ENCODE measurements around the gene SEMA6A. TPM values are rescaled to one million over a fixed set of nuclear protein-coding genes. Genes with fewer than 3 reads are reported as not detected.

The SEMA6A gene
- total RNA-seq, 1 donor, result under 0.01 TPM

DNA sequence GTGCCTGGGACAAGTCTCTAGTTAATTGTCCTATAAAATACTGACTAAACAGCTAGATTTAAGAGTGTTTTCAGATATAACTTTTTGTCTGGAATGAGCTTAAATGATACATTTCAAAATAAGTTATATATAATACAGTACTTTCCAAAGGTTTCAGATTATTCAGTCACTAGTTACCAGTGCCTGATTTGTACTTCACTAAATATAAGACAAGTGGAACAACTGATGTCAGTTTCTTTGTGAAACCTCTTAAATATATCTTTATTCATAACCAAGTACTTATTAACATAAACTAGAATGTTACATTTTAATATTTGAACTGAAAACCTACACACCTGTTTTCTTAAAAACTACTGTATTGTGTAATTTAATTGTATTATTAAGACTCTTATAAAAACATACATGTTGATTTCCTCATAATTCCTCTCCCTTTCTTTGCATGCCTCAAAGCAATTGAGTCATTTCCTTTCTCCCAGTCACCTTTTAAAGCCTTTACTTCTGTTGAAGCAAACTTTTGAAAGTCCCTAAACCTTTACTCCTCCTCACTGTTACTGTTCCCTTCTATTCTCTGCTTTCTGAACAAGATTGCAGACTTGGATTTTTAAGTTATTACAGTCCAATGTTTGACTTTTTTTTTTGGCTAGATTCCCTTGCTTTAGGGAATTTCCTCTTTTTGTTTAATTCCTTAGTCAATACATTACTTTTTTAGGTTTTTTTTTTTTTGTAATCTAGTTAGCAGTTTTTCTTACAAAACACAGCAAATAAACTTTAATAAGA lies 8.7 kb upstream of the SEMA6A start:
- DNase-seq (ENCODE audit: insufficient read length, low spot score, missing footprints), result no peak
- no peak overlapping the region for H3K4me2 ChIP-seq (ENCODE audit: insufficient read depth, low read length)
- no peak overlapping the region for H3K27ac ChIP-seq (ENCODE audit: low read depth, low read length)

DNA sequence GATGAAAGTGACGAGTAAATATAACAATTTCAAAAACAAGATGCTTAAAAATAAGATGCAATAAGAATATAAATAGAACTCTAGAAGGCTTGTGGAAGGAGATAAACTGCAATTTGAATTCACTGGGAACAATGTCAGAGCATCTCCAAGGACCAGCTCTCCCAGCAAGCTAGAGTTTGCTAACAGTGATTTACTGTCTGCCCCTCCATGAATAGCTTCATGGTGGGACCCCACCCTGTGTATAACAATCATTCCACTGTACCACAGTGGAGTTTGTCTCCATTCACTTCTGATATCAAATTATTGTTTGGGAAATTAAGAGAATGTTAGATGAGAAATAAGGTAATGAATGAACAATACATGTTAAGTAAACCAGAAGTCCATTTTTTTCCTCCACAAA lies 7.3 kb upstream of the SEMA6A start:
- H4K20me1 ChIP-seq (ENCODE audit: insufficient read depth, low read length), result no peaks in the 10 kb centered on the region
- no peaks in the 10 kb centered on the region for H3K79me2 ChIP-seq (ENCODE audit: insufficient read depth, low read length)
- no peak overlapping the region for H3K27ac ChIP-seq (ENCODE audit: low read depth, low read length)
- no peaks in the 10 kb centered on the region for H3K36me3 ChIP-seq (ENCODE audit: insufficient read depth, low read length)
- peaks cover 8% of the 10 kb centered on the region for H3K27me3 ChIP-seq (ENCODE audit: insufficient read depth, low read length)
- no peak overlapping the region for H3K4me3 ChIP-seq (ENCODE audit: insufficient read depth, low read length)
- no peak overlapping the region for H2AFZ ChIP-seq (ENCODE audit: low read length)
- no peaks in the 10 kb centered on the region for H3K9me3 ChIP-seq (ENCODE audit: low read depth, low read length)
- H3K4me2 ChIP-seq (ENCODE audit: insufficient read depth, low read length), result no peak overlapping the region
- peak; percentile 26 for DNase-seq (ENCODE audit: insufficient read length, low spot score, missing footprints)
- no peaks in the 10 kb centered on the region for H3K4me1 ChIP-seq (ENCODE audit: insufficient read depth, low read length)
- TF ChIP-seq, protein P1, sequence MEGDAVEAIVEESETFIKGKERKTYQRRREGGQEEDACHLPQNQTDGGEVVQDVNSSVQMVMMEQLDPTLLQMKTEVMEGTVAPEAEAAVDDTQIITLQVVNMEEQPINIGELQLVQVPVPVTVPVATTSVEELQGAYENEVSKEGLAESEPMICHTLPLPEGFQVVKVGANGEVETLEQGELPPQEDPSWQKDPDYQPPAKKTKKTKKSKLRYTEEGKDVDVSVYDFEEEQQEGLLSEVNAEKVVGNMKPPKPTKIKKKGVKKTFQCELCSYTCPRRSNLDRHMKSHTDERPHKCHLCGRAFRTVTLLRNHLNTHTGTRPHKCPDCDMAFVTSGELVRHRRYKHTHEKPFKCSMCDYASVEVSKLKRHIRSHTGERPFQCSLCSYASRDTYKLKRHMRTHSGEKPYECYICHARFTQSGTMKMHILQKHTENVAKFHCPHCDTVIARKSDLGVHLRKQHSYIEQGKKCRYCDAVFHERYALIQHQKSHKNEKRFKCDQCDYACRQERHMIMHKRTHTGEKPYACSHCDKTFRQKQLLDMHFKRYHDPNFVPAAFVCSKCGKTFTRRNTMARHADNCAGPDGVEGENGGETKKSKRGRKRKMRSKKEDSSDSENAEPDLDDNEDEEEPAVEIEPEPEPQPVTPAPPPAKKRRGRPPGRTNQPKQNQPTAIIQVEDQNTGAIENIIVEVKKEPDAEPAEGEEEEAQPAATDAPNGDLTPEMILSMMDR (IDR thresholded peaks at IDR 0.05; ENCODE audit: extremely low read depth, low read depth, low read length), result no peak

More for the DNA sequence above, 8.7 kb upstream of the SEMA6A start:
- TF ChIP-seq, protein P1 (IDR thresholded peaks at IDR 0.05; ENCODE audit: extremely low read depth, low read depth, low read length), result no peak
- Histone ChIP-seq H3K4me3 (ENCODE audit: insufficient read depth, low read length) (no peak overlapping the region), H3K27me3 (ENCODE audit: insufficient read depth, low read length) (no peaks in the 10 kb centered on the region), H3K36me3 (ENCODE audit: insufficient read depth, low read length) (no peaks in the 10 kb centered on the region), H4K20me1 (ENCODE audit: insufficient read depth, low read length) (no peaks in the 10 kb centered on the region), H3K79me2 (ENCODE audit: insufficient read depth, low read length) (no peaks in the 10 kb centered on the region), H2AFZ (ENCODE audit: low read length) (no peak overlapping the region), H3K4me1 (ENCODE audit: insufficient read depth, low read length) (no peaks in the 10 kb centered on the region), H3K9me3 (ENCODE audit: low read depth, low read length) (no peaks in the 10 kb centered on the region)

DNA sequence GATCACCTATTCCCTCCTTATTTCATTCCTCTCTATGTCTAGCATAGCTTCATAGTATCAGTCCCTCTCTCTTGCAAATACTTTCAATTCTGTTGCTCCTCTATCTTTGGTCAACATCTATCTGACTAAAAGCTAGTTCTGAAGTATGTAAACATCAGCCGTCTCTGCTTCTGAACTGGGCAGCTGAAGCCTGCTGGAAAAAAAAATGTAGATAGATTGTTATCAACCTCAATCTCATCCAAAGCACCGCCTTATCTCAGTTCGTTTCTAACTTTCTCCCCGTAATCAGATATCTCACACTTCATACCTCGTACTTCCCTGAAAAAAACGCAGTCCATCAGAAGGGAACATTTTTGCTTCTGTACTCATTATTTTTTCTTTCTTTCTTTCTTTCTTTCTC lies 4.5 kb upstream of the SEMA6A start:
- H3K4me3 ChIP-seq (ENCODE audit: insufficient read depth, low read length), result no peak overlapping the region
- peaks cover 11% of the 10 kb centered on the region for H3K4me1 ChIP-seq (ENCODE audit: insufficient read depth, low read length)
- no peaks in the 10 kb centered on the region for H4K20me1 ChIP-seq (ENCODE audit: insufficient read depth, low read length)
- H3K4me2 ChIP-seq (ENCODE audit: insufficient read depth, low read length), result no peak overlapping the region
- no peaks in the 10 kb centered on the region for H3K36me3 ChIP-seq (ENCODE audit: insufficient read depth, low read length)
- peaks cover 29% of the 10 kb centered on the region for H3K27me3 ChIP-seq (ENCODE audit: insufficient read depth, low read length)
- H3K79me2 ChIP-seq (ENCODE audit: insufficient read depth, low read length), result no peaks in the 10 kb centered on the region
- H3K27ac ChIP-seq (ENCODE audit: low read depth, low read length), result no peak overlapping the region
- H2AFZ ChIP-seq (ENCODE audit: low read length), result no peak overlapping the region
- TF ChIP-seq, protein P1 (IDR thresholded peaks at IDR 0.05; ENCODE audit: extremely low read depth, low read depth, low read length), result no peak
- H3K9me3 ChIP-seq (ENCODE audit: low read depth, low read length), result no peaks in the 10 kb centered on the region
- DNase-seq (ENCODE audit: insufficient read length, low spot score, missing footprints), result peak; percentile 3

DNA sequence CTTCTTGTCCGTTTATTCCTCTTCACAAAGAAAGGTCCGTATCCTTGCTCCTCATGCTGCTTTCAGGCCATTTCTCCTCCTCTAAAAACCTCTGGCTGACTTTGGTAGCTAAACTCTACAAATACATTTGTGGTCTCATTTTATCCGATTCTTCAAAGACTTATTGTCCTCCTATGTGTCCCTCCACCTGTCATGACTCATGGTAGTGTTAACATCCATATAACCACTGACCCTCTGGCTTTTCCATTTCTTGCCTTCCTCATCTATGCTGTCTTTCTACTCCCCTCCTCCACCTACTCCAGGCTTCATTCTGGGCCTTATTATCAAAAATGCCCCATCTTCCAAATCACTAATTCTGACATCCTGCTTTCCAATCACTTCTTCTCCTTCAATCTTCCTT lies 4.1 kb upstream of the SEMA6A start:
- TF ChIP-seq, protein P1 (IDR thresholded peaks at IDR 0.05; ENCODE audit: extremely low read depth, low read depth, low read length), result no peak
- Histone ChIP-seq H3K27ac (ENCODE audit: low read depth, low read length) (no peak overlapping the region), H4K20me1 (ENCODE audit: insufficient read depth, low read length) (no peaks in the 10 kb centered on the region)

More for the DNA sequence above, 4.1 kb upstream of the SEMA6A start:
- Histone ChIP-seq H3K4me2 (ENCODE audit: insufficient read depth, low read length) (no peak overlapping the region), H3K4me3 (ENCODE audit: insufficient read depth, low read length) (no peak overlapping the region), H3K9me3 (ENCODE audit: low read depth, low read length) (no peaks in the 10 kb centered on the region), H3K79me2 (ENCODE audit: insufficient read depth, low read length) (no peaks in the 10 kb centered on the region), H3K36me3 (ENCODE audit: insufficient read depth, low read length) (no peaks in the 10 kb centered on the region), H3K4me1 (ENCODE audit: insufficient read depth, low read length) (peaks cover 11% of the 10 kb centered on the region), H2AFZ (ENCODE audit: low read length) (no peak overlapping the region), H3K27me3 (ENCODE audit: insufficient read depth, low read length) (peaks cover 33% of the 10 kb centered on the region)
- peak; percentile 6 for DNase-seq (ENCODE audit: insufficient read length, low spot score, missing footprints)

Data from osteoblast (primary cell).